ENCODE data around the gene VPS35L.

- TF ChIP-seq CTCF (conservative IDR thresholded peaks at IDR 0.05) (no peak), EZH2 (IDR thresholded peaks at IDR 0.05; ENCODE audit: low read depth) (no peak)
Observed at GRCh38 chr16:19711643-19712042, 156.1 kb downstream of the VPS35L start.
